PFSK-1 (cell line): Measurements from ENCODE around the gene ATP1A1.

Experiments
- FOXP2 ChIP-seq: optimal IDR thresholded peaks from 2 replicates; pipeline ENCODE3; 2011; ENCODE audit warnings: borderline replicate concordance, control low read depth, inconsistent platforms; ENCODE audit not compliant: insufficient read depth; ENCODE audit errors: extremely low read length, extremely low read depth
- POLR2AphosphoS5 ChIP-seq: IDR thresholded peaks from 2 replicates; pipeline ENCODE4 v1.6.1; 2012; ENCODE audit warnings: low read depth, mild to moderate bottlenecking, control low read depth, low read length, moderate library complexity
- REST ChIP-seq, 2 experiments: IDR thresholded peaks; 2 replicates each; pipeline versions ENCODE4 v1.6.1 to v1.8.0; 2011 to 2012; ENCODE audit warnings: low read depth in 2 of 2, low read length in 2 of 2, control low read depth in 1 of 2, inconsistent platforms in 1 of 2, mild to moderate bottlenecking in 1 of 2, moderate library complexity in 1 of 2; ENCODE audit not compliant: insufficient read depth in 1 of 2
- SIN3A ChIP-seq: IDR thresholded peaks from 2 replicates; pipeline ENCODE4 v1.6.1; 2012; ENCODE audit warnings: mild to moderate bottlenecking, low read length, moderate library complexity, borderline replicate concordance; ENCODE audit not compliant: insufficient read depth
- TAF1 ChIP-seq: IDR thresholded peaks from 2 replicates; pipeline ENCODE4 v1.6.1; 2012; ENCODE audit warnings: low read length, control low read depth, borderline replicate concordance; ENCODE audit not compliant: insufficient read depth

Gene ATP1A1

GRCh38 chr1:116402333-116402732 lies 29.3 kb downstream of the ATP1A1 start:
- no peak for TF ChIP-seq POLR2AphosphoS5

GRCh38 chr1:116403496-116404136 lies 30.6 kb downstream of the ATP1A1 start:
- TF ChIP-seq TAF1 (no peak), SIN3A (no peak), REST (IDR thresholded peaks at IDR 0.05; ENCODE audit: insufficient read depth in 1 of 2, low read depth in 2 of 2, low read length in 2 of 2) (no peak), POLR2AphosphoS5 (no peak), FOXP2 (no peak)

- TF ChIP-seq FOXP2: no peak
Observed at GRCh38 chr1:116404699-116405098, 31.7 kb downstream of the ATP1A1 start.

GRCh38 chr1:116405241-116406135 lies 32.4 kb downstream of the ATP1A1 start:
- TF ChIP-seq FOXP2 (no peak), REST (IDR thresholded peaks at IDR 0.05; ENCODE audit: insufficient read depth in 1 of 2, low read depth in 2 of 2, low read length in 2 of 2) (no peak), POLR2AphosphoS5 (0 out of 2 replicates have a peak, but pooled peaks have one; percentile 13), SIN3A (no peak), TAF1 (no peak)

GRCh38 chr1:116407033-116407432 lies 34.0 kb downstream of the ATP1A1 start:
- TF ChIP-seq POLR2AphosphoS5 (no peak), TAF1 (no peak), FOXP2 (no peak), REST (IDR thresholded peaks at IDR 0.05; ENCODE audit: insufficient read depth in 1 of 2, low read depth in 2 of 2, low read length in 2 of 2) (no peak), SIN3A (no peak)

GRCh38 chr1:116408193-116408592 lies 35.1 kb downstream of the ATP1A1 start:
- TF ChIP-seq FOXP2 (no peak), POLR2AphosphoS5 (no peak), REST (IDR thresholded peaks at IDR 0.05; ENCODE audit: insufficient read depth in 1 of 2, low read depth in 2 of 2, low read length in 2 of 2) (no peak), TAF1 (no peak), SIN3A (no peak)
